HUES6 (cell line): Measurements from ENCODE around the gene SC5D.

Experiments used
- H3K27ac ChIP-seq: 2 replicates; pipeline ENCODE4 v1.7.0; 2013; ENCODE audit warnings: low read depth, mild to moderate bottlenecking, low read length, inconsistent platforms
- H3K27me3 ChIP-seq: 2 replicates; pipeline ENCODE4 v1.6.1; 2013; ENCODE audit warnings: low read length; ENCODE audit not compliant: control insufficient read depth, insufficient read depth
- H3K36me3 ChIP-seq: 2 replicates; pipeline ENCODE4 v1.6.1; 2013; ENCODE audit warnings: low read length; ENCODE audit not compliant: control insufficient read depth, insufficient read depth
- H3K4me1 ChIP-seq: 2 replicates; pipeline ENCODE4 v1.6.1; 2013; ENCODE audit warnings: low read length; ENCODE audit not compliant: control insufficient read depth, insufficient read depth
- H3K4me3 ChIP-seq: 2 replicates; pipeline ENCODE4 v1.5.1; 2013; ENCODE audit warnings: low read depth, low read length
- H3K9ac ChIP-seq: one replicate; pipeline ENCODE4 v1.6.1; 2013; ENCODE audit warnings: mild to moderate bottlenecking, low read length
- H3K9me3 ChIP-seq: 2 replicates; pipeline ENCODE4 v1.6.1; 2013; ENCODE audit warnings: low read depth, low read length; ENCODE audit not compliant: control insufficient read depth, insufficient read depth

Gene SC5D, protein sequence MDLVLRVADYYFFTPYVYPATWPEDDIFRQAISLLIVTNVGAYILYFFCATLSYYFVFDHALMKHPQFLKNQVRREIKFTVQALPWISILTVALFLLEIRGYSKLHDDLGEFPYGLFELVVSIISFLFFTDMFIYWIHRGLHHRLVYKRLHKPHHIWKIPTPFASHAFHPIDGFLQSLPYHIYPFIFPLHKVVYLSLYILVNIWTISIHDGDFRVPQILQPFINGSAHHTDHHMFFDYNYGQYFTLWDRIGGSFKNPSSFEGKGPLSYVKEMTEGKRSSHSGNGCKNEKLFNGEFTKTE

DNA sequence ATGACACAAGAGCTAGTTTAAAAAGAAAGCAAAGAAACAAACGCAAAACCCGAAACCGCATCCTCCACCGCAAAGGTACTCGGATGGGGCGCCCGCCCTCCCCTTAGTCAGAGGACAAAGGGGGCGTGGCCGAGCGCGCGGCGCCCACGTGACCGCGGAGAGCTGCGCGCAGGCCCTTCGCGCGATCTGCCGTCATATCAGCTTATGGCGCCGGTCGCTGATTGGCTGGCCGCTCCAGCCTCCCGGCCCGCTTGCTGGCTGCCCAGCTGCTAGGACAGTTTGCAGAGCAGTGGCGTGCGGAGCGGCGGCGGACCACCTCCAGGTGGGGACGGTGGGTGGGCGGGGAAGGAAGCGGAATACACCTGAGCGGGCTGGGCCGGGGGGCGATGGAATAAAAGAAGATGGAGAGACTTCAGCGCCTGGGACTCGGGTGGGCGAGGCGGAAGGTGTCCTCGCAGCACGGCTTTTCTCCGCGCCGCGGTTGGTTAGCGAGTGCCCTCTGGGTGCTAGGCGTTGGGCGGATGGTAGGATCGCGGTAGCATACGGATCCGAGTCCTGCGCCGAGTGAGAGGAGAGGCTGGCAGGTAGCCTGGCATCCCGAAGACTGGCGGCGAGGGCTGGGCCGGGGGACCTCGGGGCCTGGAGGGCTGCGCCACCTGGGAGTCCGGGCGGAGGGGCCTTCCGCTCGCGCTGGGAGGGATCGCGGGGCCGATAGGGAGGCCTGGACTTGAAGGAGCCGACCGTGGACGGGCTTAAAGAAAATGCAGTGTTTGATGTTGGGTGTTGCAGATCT is at the start of gene SC5D:
Gene SC5D (plus strand): TSS at position 277 of the 793 bp plus-strand sequence. CDS start 10,605 bp downstream, outside the sequence.
- Histone ChIP-seq H3K9me3 (no peaks in the 10 kb centered on the region; the same call in 1 of the 2 replicates), H3K9ac (peak within 1 kb of the TSS; percentile 95)

DNA sequence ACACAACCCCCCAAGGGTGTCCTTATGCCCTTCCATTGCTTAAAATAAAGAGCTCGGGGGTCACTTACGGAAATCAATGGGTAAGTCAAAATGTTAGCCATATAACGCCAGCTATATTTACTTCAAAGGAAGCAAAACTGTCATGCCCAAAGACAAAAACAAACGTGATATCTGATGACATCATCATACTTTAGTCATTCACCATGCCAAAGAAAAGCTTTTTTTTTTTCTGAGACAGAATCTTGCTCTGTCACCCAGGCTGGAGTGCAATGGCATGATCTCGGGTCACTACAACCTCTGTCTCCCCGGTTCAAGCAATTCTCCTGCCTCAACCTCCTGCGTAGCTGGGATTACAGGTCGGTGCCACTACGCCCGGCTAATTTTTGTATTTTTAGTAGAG is 47.7 kb upstream of the SC5D start:
- Histone ChIP-seq H3K4me3 (no peak overlapping the region), H3K9me3 (no peaks in the 10 kb centered on the region), H3K27ac (no peak overlapping the region), H3K4me1 (peaks cover 33% of the 10 kb centered on the region), H3K27me3 (no peaks in the 10 kb centered on the region), H3K9ac (no peak overlapping the region), H3K36me3 (no peaks in the 10 kb centered on the region)

More for the DNA sequence above, at the start of gene SC5D:
- Histone ChIP-seq H3K4me3 (peak within 1 kb of the TSS; percentile 97), H3K27me3 (no peaks in the 10 kb centered on the region), H3K27ac (peak within 1 kb of the TSS; percentile 92), H3K36me3 (no peaks in the 10 kb centered on the region; the same call in 1 of the 2 replicates), H3K4me1 (peaks cover 31% of the 10 kb centered on the region)

DNA sequence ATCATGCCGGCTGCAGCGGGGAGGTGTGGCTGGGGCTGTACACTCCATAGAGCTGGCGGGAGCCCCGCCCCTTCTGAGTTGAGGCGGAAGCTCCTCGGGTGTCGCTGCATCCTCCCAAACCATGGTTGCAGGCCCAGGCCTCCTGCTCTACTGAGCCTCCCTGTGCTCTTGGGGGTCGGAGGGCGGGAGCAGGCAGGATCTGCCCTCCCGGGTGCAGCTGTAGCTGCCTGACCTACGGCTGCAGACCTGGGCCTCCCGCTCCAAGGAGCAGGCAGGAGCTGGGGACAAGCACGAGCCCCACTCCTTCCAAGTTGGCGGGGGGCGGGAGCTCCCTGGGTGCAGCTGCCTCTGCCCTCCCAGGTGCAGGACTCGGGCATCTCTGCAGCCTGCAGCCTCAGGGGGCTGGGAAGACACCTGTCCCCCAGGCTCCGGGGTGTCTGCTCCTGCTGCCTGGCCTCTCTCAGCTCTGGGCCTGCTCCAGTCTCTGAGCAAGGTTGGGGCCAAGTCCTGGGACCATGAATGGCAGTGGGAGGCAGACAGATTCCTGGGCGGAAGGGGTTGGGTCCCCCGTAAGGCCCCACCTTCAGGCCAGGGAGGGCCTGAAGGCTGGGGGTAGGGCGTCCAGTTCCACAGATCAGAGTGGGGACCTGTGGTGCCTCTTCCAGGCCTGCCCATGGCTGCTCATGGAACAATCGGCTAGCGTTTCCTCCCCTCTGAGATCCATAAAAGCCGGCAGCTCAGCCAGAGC is 46.4 kb upstream of the SC5D start:
- H3K36me3 ChIP-seq, result no peaks in the 10 kb centered on the region
- no peaks in the 10 kb centered on the region for H3K27me3 ChIP-seq
- H3K9ac ChIP-seq, result peak overlapping the region; percentile 24
- no peak overlapping the region for H3K4me3 ChIP-seq
- H3K9me3 ChIP-seq, result no peaks in the 10 kb centered on the region
- peaks cover 33% of the 10 kb centered on the region for H3K4me1 ChIP-seq
- H3K27ac ChIP-seq, result no peak overlapping the region; the same call in 1 of the 2 replicates

DNA sequence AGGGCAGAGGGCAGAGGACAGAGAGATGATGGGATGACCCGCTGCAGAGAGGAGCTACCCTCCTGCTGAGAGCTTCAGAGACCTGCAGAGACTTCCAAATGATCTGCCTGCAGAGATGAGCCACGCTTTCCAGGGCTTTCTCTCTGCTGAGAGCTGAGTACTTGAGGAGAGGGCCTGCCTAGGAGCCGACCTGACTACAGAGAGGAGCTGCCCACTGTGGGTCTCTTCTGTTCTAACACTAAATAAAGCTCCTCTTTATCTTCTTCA is 45.9 kb upstream of the SC5D start:
- no peak overlapping the region for H3K9ac ChIP-seq
- no peaks in the 10 kb centered on the region for H3K27me3 ChIP-seq
- H3K27ac ChIP-seq, result no peak overlapping the region; the same call in 1 of the 2 replicates
- no peak overlapping the region for H3K4me3 ChIP-seq
- no peaks in the 10 kb centered on the region for H3K36me3 ChIP-seq
- no peaks in the 10 kb centered on the region for H3K9me3 ChIP-seq
- H3K4me1 ChIP-seq, result peaks cover 30% of the 10 kb centered on the region

DNA sequence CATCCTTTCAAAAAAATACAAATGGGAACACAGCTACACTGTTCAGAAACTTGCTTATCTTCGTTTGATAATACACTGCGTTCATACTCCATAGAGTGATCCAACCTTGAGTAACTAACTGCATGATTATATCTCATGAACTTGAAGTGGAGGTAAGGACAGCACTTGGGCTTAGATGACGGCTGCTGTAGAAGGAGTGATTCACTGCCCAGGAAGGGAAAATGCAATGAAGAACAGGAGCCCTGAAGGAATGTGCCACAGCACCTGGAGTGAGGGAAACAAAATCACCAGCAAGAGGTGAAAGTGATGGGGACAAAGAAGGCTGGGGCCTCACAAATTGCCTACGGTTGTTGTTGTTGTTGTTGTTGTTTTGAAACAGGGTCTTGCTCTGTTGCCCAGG is 44.1 kb upstream of the SC5D start:
- Histone ChIP-seq H3K4me1 (peaks cover 25% of the 10 kb centered on the region), H3K27ac (no peak overlapping the region)

DNA sequence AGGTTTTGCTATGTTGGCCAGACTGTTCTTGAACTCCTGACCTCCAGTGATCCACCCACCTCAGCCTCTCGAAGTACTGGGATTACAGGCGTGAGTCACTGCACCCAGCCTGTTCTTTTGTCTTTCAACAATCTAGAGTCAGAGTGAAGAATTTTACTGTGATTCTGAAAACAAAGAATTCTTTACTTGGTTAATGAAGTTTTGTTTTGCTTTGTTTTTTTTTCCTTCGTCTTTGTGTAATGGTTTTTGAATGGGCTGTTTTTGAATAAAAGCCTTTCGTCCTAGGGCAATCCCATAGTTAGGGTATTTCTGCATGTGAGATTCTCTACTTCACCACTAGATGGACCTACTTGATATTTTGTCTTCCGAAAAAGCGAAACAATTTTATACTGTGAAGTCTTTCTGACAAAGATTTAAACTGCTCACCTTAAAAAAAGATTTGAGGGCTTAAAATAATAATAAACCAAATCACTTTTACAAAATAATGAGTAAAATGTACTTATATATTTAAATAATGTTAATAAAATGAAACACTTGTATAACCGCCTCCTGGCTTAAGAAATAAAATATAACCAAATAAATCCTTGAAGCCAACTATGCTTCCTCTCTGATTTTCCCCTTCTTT is 43.4 kb upstream of the SC5D start:
- Histone ChIP-seq H3K36me3 (no peaks in the 10 kb centered on the region), H3K9me3 (peaks cover 6% of the 10 kb centered on the region), H3K4me3 (no peak overlapping the region), H3K27ac (no peak overlapping the region), H3K9ac (no peak overlapping the region), H3K27me3 (no peaks in the 10 kb centered on the region), H3K4me1 (peaks cover 25% of the 10 kb centered on the region)

More for the DNA sequence above, 44.1 kb upstream of the SC5D start:
- Histone ChIP-seq H3K27me3 (no peaks in the 10 kb centered on the region), H3K4me3 (no peak overlapping the region), H3K36me3 (no peaks in the 10 kb centered on the region), H3K9ac (no peak overlapping the region), H3K9me3 (peaks cover 2% of the 10 kb centered on the region; the same call in 1 of the 2 replicates)

DNA sequence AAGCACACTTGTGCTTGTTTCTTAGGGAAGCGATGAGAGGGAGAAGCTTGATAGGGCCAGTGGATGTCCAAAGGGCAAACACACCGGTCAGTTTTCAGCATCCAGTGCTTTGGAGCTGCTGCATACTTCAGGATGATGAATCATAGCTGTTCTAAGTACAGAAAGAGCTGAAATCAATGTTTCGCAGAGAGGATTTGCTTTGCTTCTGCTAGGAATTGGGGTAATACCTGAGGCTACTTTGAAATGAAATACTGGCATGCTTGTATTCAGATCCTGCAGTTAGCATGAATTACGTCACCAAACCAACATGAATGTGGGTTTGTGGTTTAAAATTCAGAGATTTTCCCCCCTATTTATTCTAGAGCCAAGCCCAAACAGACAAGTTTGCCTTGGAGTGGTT is 41.7 kb upstream of the SC5D start:
- no peak overlapping the region for H3K9ac ChIP-seq
- H3K4me3 ChIP-seq, result no peak overlapping the region
- H3K27ac ChIP-seq, result no peak overlapping the region
- H3K27me3 ChIP-seq, result no peaks in the 10 kb centered on the region
- peaks cover 11% of the 10 kb centered on the region for H3K9me3 ChIP-seq
- H3K4me1 ChIP-seq, result peaks cover 28% of the 10 kb centered on the region
- H3K36me3 ChIP-seq, result no peaks in the 10 kb centered on the region

DNA sequence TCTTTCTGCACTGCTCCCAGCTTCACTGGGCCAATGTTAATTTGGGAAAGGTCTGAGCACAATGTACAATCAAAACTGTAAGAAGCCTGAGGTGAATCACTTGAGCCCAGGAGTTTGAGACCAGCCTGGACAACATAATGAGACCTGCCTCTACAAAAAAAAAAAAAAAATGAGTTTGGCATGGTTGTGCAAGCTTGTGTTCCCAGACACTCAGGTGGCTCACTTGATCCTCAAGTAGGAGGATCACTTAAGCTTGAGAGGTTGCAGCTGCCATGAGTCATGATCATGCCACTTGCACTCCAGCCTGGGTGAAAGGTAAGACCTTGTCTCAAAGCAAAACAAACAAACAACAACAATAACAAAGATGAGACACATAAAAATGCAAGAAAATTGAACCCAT is 38.6 kb upstream of the SC5D start:
- Histone ChIP-seq H3K9ac (no peak overlapping the region), H3K9me3 (peaks cover 11% of the 10 kb centered on the region), H3K27me3 (no peaks in the 10 kb centered on the region), H3K4me3 (no peak overlapping the region), H3K4me1 (peaks cover 12% of the 10 kb centered on the region), H3K36me3 (no peaks in the 10 kb centered on the region), H3K27ac (no peak overlapping the region)

DNA sequence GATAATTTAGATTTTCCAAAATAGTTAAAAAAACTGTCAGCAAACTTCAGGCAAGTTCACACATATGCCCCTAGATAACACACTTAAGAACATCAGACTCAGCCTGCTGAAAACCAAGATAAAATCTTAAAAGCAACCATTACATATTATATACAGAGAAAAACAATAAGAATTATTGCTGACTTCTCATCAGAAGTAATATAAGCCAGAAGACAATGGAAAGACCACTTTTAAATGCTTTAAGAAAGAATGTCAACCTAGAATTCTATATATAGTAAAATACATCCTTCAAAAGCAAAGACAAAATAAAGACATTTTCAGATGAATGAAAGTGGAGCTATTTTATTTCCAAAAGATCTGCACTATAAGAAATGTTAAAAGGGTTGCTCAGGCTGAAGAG is 37.8 kb upstream of the SC5D start:
- H3K4me3 ChIP-seq, result no peak overlapping the region
- peaks cover 8% of the 10 kb centered on the region for H3K4me1 ChIP-seq
- no peak overlapping the region for H3K27ac ChIP-seq
- H3K27me3 ChIP-seq, result no peaks in the 10 kb centered on the region
- no peak overlapping the region for H3K9ac ChIP-seq
- no peaks in the 10 kb centered on the region for H3K36me3 ChIP-seq
- peaks cover 11% of the 10 kb centered on the region for H3K9me3 ChIP-seq

DNA sequence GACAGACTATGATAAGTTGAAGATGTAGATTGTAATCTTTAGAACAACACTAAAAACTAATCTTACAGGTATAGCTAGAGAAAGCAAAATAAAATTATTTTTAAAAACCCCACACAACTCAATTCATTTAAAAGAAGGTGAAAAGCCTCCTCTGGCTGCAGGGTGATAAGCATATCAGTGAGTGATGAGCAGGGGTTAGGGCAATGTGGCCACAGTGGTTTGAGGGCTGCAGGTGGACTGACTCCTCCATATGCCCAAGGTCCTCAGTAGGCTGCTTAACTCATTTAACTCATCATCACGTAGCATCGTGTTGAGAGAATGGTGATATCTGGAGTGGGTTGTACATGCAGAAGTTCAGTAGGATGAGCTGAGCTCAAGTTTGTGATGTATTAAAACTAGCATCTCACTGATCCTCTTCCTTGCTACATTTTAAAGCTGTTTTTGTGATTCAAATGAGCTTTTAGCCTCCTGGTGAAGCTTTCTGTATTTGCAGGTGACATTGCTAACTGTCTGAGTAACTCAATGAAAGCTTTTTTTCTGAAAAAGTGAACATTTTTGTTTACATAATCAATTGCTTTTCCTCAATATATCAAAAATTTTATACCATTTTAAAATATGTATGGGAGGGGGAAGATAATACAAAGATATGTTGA is 37.0 kb upstream of the SC5D start:
- H3K36me3 ChIP-seq, result no peaks in the 10 kb centered on the region
- peaks cover 6% of the 10 kb centered on the region; the same call in 1 of the 2 replicates for H3K4me1 ChIP-seq
- H3K4me3 ChIP-seq, result no peak overlapping the region
- H3K27me3 ChIP-seq, result no peaks in the 10 kb centered on the region
- H3K27ac ChIP-seq, result no peak overlapping the region
- H3K9ac ChIP-seq, result no peak overlapping the region
- peaks cover 11% of the 10 kb centered on the region for H3K9me3 ChIP-seq
